Endothelial cell of umbilical vein (primary cell): ENCODE measurements around the gene MAT2A.

ENCODE experiments used
- EZH2 ChIP-seq: IDR thresholded peaks from 2 replicates; pipeline ENCODE4 v1.6.1; 2012; ENCODE audit warnings: borderline replicate concordance, low read depth, mild to moderate bottlenecking, moderate library complexity, low read length, inconsistent platforms; ENCODE audit not compliant: severe bottlenecking
- FOS ChIP-seq: IDR thresholded peaks from 2 replicates; pipeline ENCODE4 v1.6.1; 2011; ENCODE audit warnings: mild to moderate bottlenecking, low read length, moderate library complexity, borderline replicate concordance; ENCODE audit not compliant: insufficient read depth
- MYC ChIP-seq: IDR thresholded peaks from one replicate; pipeline ENCODE4 v1.6.1; 2011; ENCODE audit warnings: mild to moderate bottlenecking, low read depth, low read length
- POLR2A ChIP-seq: IDR thresholded peaks from 2 replicates; pipeline ENCODE4 v1.6.1; 2012; ENCODE audit warnings: low read depth, mild to moderate bottlenecking, control low read depth, low read length
- POLR2AphosphoS5 ChIP-seq: IDR thresholded peaks from 2 replicates; pipeline ENCODE4 v1.6.1; 2012; ENCODE audit warnings: low read depth, mild to moderate bottlenecking, control low read depth, low read length, moderate library complexity; ENCODE audit not compliant: insufficient read depth
- TF ChIP-seq, protein P1 (sequence below): IDR thresholded peaks from 2 replicates; pipeline ENCODE4 v1.6.1; 2011; ENCODE audit not compliant: insufficient read depth, insufficient read length
- TF ChIP-seq, protein P2 (sequence below), 2 donors: IDR thresholded peaks; 1 replicate in 1 of 2; 2 replicates in 1 of 2; pipeline ENCODE4 v1.5.1; 2011; ENCODE audit warnings: low read length in 2 of 2, mild to moderate bottlenecking in 2 of 2, moderate library complexity in 2 of 2, control low read depth in 1 of 2, inconsistent platforms in 1 of 2, low read depth in 1 of 2; ENCODE audit not compliant: insufficient read depth in 1 of 2; ENCODE audit errors: extremely low read depth in 1 of 2

DNA sequence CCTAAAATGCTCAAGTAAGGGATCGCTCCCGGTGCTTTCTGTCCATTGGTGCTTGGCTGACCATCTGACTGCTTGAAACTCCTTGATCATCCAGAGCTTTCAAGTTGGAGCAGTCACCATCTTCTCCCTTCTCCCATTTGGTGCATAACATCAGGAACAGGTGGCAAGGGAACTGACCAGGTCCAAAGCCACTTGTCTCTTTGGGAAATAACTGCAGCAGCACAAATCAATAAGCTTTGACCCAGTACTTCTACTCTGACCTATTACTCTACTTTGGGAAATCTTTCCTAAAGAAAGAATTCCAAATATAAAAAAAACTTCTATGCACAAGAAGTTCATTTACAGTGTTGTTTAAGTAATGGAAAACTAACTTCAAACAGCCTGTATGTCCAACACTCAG is 10.6 kb upstream of the MAT2A start:
- TF ChIP-seq POLR2AphosphoS5: no peak
- TF ChIP-seq, protein P1, sequence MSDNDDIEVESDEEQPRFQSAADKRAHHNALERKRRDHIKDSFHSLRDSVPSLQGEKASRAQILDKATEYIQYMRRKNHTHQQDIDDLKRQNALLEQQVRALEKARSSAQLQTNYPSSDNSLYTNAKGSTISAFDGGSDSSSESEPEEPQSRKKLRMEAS: no peak
- TF ChIP-seq, protein P2, sequence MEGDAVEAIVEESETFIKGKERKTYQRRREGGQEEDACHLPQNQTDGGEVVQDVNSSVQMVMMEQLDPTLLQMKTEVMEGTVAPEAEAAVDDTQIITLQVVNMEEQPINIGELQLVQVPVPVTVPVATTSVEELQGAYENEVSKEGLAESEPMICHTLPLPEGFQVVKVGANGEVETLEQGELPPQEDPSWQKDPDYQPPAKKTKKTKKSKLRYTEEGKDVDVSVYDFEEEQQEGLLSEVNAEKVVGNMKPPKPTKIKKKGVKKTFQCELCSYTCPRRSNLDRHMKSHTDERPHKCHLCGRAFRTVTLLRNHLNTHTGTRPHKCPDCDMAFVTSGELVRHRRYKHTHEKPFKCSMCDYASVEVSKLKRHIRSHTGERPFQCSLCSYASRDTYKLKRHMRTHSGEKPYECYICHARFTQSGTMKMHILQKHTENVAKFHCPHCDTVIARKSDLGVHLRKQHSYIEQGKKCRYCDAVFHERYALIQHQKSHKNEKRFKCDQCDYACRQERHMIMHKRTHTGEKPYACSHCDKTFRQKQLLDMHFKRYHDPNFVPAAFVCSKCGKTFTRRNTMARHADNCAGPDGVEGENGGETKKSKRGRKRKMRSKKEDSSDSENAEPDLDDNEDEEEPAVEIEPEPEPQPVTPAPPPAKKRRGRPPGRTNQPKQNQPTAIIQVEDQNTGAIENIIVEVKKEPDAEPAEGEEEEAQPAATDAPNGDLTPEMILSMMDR (IDR thresholded peaks at IDR 0.05; ENCODE audit: extremely low read depth in 1 of 2, insufficient read depth in 1 of 2, low read depth in 1 of 2, low read length in 2 of 2): no peak
- TF ChIP-seq POLR2A: no peak
- TF ChIP-seq EZH2: no peak
- TF ChIP-seq FOS: no peak
- no peak for TF ChIP-seq MYC
